ENCODE measurements around the gene SLC1A2. TPM values are rescaled to one million over a fixed set of nuclear protein-coding genes. Genes with fewer than 3 reads are reported as not detected.

SLC1A2 gene
- total RNA-seq, 1 donor from 2014 or later: 4.9 TPM

DNA sequence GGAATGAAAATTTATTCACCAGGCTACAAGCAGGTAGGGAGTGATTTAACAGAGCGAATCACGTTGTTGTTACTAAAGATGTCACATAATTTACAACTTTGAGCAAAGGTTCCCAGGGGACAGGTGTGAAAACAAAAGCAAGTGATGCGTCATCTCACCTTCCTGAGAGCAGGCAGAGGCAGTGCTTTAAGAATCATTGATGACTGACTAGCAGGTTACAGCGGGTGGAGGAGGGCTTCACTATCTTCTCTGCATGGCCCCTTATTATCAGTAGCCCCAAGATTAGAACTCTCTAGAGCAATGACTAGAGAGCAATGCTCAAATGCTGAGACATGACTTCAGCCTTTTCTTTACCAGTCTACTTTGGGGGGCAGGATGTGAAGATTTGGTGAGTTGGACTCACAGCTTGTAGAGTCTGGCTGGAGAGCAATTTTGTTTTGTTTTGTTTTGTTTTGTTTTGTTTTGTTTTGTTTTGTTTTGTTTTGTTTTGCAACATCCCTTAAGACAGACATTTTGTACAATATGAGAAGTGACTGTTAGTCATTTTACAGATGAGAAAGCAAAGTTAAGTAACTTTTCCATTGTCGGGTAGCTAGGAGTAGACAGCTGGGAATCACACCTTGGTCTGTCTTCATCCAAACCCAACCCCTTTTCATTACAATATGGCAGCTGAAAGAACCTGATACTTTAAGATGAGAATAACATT, 84.8 kb downstream of the SLC1A2 start:
- Histone ChIP-seq H3K9me3 (ENCODE audit: low read depth) (no peaks in the 10 kb centered on the region), H3K4me3 (no peak overlapping the region), H3K27ac (no peak overlapping the region), H4K20me1 (ENCODE audit: low read depth) (no peaks in the 10 kb centered on the region), H3K4me2 (no peak overlapping the region), H3K79me2 (ENCODE audit: low read depth) (no peaks in the 10 kb centered on the region), H3F3A (ENCODE audit: low read depth) (no peaks in the 10 kb centered on the region), H2AFZ (replicated peaks) (no peak overlapping the region), H3K27me3 (no peaks in the 10 kb centered on the region), H3K9ac (no peak overlapping the region), H3K4me1 (no peaks in the 10 kb centered on the region), H3K36me3 (no peaks in the 10 kb centered on the region)
- TF ChIP-seq EZH2phosphoT487 (IDR thresholded peaks at IDR 0.05) (no peak), EZH2 (IDR thresholded peaks at IDR 0.05) (no peak), CTCF (IDR thresholded peaks at IDR 0.05) (no peak)
- H3K4me3 Mint-ChIP-seq: no peak overlapping the region
- no peak overlapping the region for H3K27ac Mint-ChIP-seq
- no peak for DNase-seq (ENCODE audit: low spot score)
- no peaks in the 10 kb centered on the region for H3K27me3 Mint-ChIP-seq (ENCODE audit: insufficient read depth, low read depth)
- H3K36me3 Mint-ChIP-seq: peaks cover 1% of the 10 kb centered on the region
- H3K9me3 Mint-ChIP-seq: peaks cover 5% of the 10 kb centered on the region
- H3K4me1 Mint-ChIP-seq: no peaks in the 10 kb centered on the region

GRCh38 chr11:35332524-35332923, 86.8 kb downstream of the SLC1A2 start:
- Histone ChIP-seq H3K27ac (no peak overlapping the region), H3K4me1 (no peaks in the 10 kb centered on the region), H2AFZ (replicated peaks) (no peak overlapping the region), H3K27me3 (no peaks in the 10 kb centered on the region), H3K9me3 (ENCODE audit: low read depth) (no peaks in the 10 kb centered on the region), H4K20me1 (ENCODE audit: low read depth) (no peaks in the 10 kb centered on the region), H3K9ac (no peak overlapping the region), H3K4me2 (no peak overlapping the region), H3K4me3 (no peak overlapping the region), H3K36me3 (no peaks in the 10 kb centered on the region), H3F3A (ENCODE audit: low read depth) (no peaks in the 10 kb centered on the region), H3K79me2 (ENCODE audit: low read depth) (no peaks in the 10 kb centered on the region)
- H3K27me3 Mint-ChIP-seq (ENCODE audit: insufficient read depth, low read depth): no peaks in the 10 kb centered on the region
- H3K4me1 Mint-ChIP-seq: no peaks in the 10 kb centered on the region
- no peak for DNase-seq (ENCODE audit: low spot score)
- H3K36me3 Mint-ChIP-seq: no peaks in the 10 kb centered on the region
- H3K4me3 Mint-ChIP-seq: no peak overlapping the region
- H3K9me3 Mint-ChIP-seq: peaks cover 2% of the 10 kb centered on the region
- no peak for TF ChIP-seq EZH2 (IDR thresholded peaks at IDR 0.05)
- TF ChIP-seq CTCF (IDR thresholded peaks at IDR 0.05): no peak
- TF ChIP-seq EZH2phosphoT487 (IDR thresholded peaks at IDR 0.05): no peak
- no peak overlapping the region for H3K27ac Mint-ChIP-seq

GRCh38 chr11:35330931-35331330, 88.4 kb downstream of the SLC1A2 start:
- no peak overlapping the region for H3K4me2 ChIP-seq
- no peak overlapping the region for H3K4me3 ChIP-seq
- DNase-seq (ENCODE audit: low spot score): no peak
- TF ChIP-seq EZH2phosphoT487 (IDR thresholded peaks at IDR 0.05) (no peak), EZH2 (IDR thresholded peaks at IDR 0.05) (no peak), CTCF (IDR thresholded peaks at IDR 0.05) (no peak)
- no peaks in the 10 kb centered on the region for H3K36me3 Mint-ChIP-seq
- H2AFZ ChIP-seq (replicated peaks): no peak overlapping the region
- no peaks in the 10 kb centered on the region for H3F3A ChIP-seq (ENCODE audit: low read depth)
- no peaks in the 10 kb centered on the region for H3K4me1 Mint-ChIP-seq
- H3K27ac Mint-ChIP-seq: no peak overlapping the region
- H3K4me1 ChIP-seq: no peaks in the 10 kb centered on the region
- H3K36me3 ChIP-seq: no peaks in the 10 kb centered on the region
- H3K9me3 Mint-ChIP-seq: peaks cover 2% of the 10 kb centered on the region
- no peak overlapping the region for H3K9ac ChIP-seq
- no peaks in the 10 kb centered on the region for H3K79me2 ChIP-seq (ENCODE audit: low read depth)
- no peaks in the 10 kb centered on the region for H3K9me3 ChIP-seq (ENCODE audit: low read depth)
- no peak overlapping the region for H3K27ac ChIP-seq
- H3K27me3 Mint-ChIP-seq (ENCODE audit: insufficient read depth, low read depth): no peaks in the 10 kb centered on the region
- H3K4me3 Mint-ChIP-seq: no peak overlapping the region
- H4K20me1 ChIP-seq (ENCODE audit: low read depth): no peaks in the 10 kb centered on the region
- H3K27me3 ChIP-seq: no peaks in the 10 kb centered on the region

Measured in neural progenitor cell (in vitro differentiated cells).